Natural killer cell (primary cell): ENCODE data around the gene ARHGAP11A. TPM values are rescaled to one million over a fixed set of nuclear protein-coding genes. Genes with fewer than 3 reads are reported as not detected.

Experiments
- ATAC-seq, 3 donors: fragments of 150-1000 bp in 2 of 3; fragments of 200-7000 bp in 1 of 3; cut with Tn5 transposase; 1 replicate in 1 of 3; 2 replicates in 2 of 3; pipeline ENCODE4 v1.10.0; 2021; ENCODE audit warnings: mild to moderate bottlenecking in 2 of 3, moderate library complexity in 2 of 3
- DNase-seq, 2 donors: peaks; one replicate each; pipeline versions ENCODE4 v3.0.0 to v3.0.0-alpha.2; 2013 to 2021; ENCODE audit warnings: mixed read lengths in 1 of 2
- H3K27ac ChIP-seq: one replicate; pipeline ENCODE4 v1.5.1; 2013; ENCODE audit warnings: mild to moderate bottlenecking, low read length
- H3K27me3 ChIP-seq: one replicate; pipeline ENCODE4 v1.6.1; 2013; ENCODE audit warnings: low read length; ENCODE audit not compliant: control insufficient read depth, insufficient read depth
- H3K36me3 ChIP-seq: one replicate; pipeline ENCODE4 v1.6.1; 2013; ENCODE audit warnings: low read length; ENCODE audit not compliant: control insufficient read depth, insufficient read depth
- H3K4me1 ChIP-seq: one replicate; pipeline ENCODE4 v1.6.1; 2013; ENCODE audit warnings: low read length; ENCODE audit not compliant: control insufficient read depth, insufficient read depth
- H3K4me3 ChIP-seq: one replicate; pipeline ENCODE4 v1.5.1; 2013; ENCODE audit warnings: low read length
- H3K9me3 ChIP-seq: one replicate; pipeline ENCODE4 v1.6.1; 2013; ENCODE audit warnings: low read length; ENCODE audit not compliant: control insufficient read depth, insufficient read depth
- H3K27ac Mint-ChIP-seq, 2 donors: one replicate each; pipeline ENCODE4 v1.8.0; 2022; ENCODE audit warnings: mild to moderate bottlenecking in 2 of 2, mixed read lengths in 2 of 2, moderate library complexity in 1 of 2
- H3K27me3 Mint-ChIP-seq, 2 donors: one replicate each; pipeline ENCODE4 v1.8.0; 2022; ENCODE audit warnings: low read depth in 2 of 2, mixed read lengths in 2 of 2
- H3K36me3 Mint-ChIP-seq: one replicate; pipeline ENCODE4 v1.8.0; 2022; ENCODE audit warnings: mixed read lengths
- H3K4me1 Mint-ChIP-seq, 2 donors: one replicate each; pipeline ENCODE4 v1.8.0; 2022; ENCODE audit warnings: mixed read lengths in 2 of 2
- H3K4me3 Mint-ChIP-seq: one replicate; pipeline ENCODE4 v1.8.0; 2022; ENCODE audit warnings: mild to moderate bottlenecking, moderate library complexity, mixed read lengths
- H3K9me3 Mint-ChIP-seq, 2 donors: one replicate each; pipeline ENCODE4 v1.8.0; 2022; ENCODE audit warnings: mixed read lengths in 2 of 2
- WGBS: methylation state at CpG from one replicate; pipeline ENCODE4 v1.1.7; 2013; ENCODE audit warnings: missing lambda C conversion rate; ENCODE audit not compliant: insufficient coverage; 5-methylcytosine and 5-hydroxymethylcytosine counted together
- intact Hi-C: fragments of 100-400 bp; cut with micrococcal nuclease; formaldehyde crosslinking; loops from one replicate; pipeline ENCODE4 v1.14.2; 2022
- total RNA-seq, 4 donors: library from RNA; stranded (reverse); fragments of 120-200 nt in 1 of 4; gene quantifications; one replicate each; pipeline versions ENCODE4 v1.2.3 to v1.2.4, GENCODE V29; 2013 to 2022
- TF ChIP-seq, protein P1 (sequence below): fragments of 200-600 bp; IDR thresholded peaks from one replicate; pipeline ENCODE4 v1.8.0; 2022; ENCODE audit warnings: antibody characterized with exemption

Gene ARHGAP11A
- total RNA-seq, 3 donors from 2014 or later (not counting 1 experiment from before 2014, with no cell fraction given), result 1.4 to 8.1 (median 5.6) TPM

DNA sequence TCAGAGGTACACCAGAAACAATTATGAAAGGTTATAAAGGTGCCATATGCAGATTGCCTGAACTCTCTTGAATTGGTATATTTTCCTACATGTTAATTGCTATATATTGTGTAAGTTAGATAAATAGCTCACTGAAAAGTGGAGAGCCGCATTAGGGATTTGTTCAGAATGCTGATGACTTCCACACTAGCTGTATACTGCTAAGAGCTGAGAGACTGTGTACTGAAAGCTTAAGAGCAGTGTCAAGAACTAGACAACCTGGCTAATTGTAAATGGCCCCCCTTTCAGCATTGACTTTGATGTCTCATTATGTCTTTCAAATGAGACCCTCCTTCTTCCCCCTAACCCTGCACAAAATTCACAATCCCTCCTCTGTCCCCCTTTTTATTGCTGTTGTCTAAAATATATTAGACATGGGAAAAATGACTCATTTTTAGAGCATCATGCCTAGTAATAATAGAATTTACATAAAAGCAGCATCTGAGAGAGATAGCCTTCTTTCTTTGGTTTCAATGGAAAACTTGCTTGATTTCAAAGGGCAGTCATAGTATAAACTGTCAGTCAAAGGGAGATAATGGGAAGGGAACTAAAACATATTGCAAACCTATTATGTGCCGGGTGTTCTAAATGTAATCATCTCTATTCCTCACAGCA is 67.8 kb downstream of the ARHGAP11A start:
- H3K36me3 ChIP-seq, result no peaks in the 10 kb centered on the region
- no peaks in the 10 kb centered on the region for H3K4me1 Mint-ChIP-seq
- H3K27me3 Mint-ChIP-seq, result peaks cover 0 to 2% of the 10 kb centered on the region in 2 donors
- WGBS, result 100% methylated on average over 1 of the region's 2 CpGs
- DNase-seq (no peak), ATAC-seq (no peak)
- H3K9me3 ChIP-seq, result no peaks in the 10 kb centered on the region
- no peak overlapping the region for H3K4me3 ChIP-seq
- no peaks in the 10 kb centered on the region for H3K9me3 Mint-ChIP-seq
- H3K4me3 Mint-ChIP-seq, result no peak overlapping the region
- no peaks in the 10 kb centered on the region for H3K36me3 Mint-ChIP-seq
- H3K4me1 ChIP-seq, result no peaks in the 10 kb centered on the region
- H3K27ac ChIP-seq, result no peak overlapping the region
- TF ChIP-seq, protein P1, sequence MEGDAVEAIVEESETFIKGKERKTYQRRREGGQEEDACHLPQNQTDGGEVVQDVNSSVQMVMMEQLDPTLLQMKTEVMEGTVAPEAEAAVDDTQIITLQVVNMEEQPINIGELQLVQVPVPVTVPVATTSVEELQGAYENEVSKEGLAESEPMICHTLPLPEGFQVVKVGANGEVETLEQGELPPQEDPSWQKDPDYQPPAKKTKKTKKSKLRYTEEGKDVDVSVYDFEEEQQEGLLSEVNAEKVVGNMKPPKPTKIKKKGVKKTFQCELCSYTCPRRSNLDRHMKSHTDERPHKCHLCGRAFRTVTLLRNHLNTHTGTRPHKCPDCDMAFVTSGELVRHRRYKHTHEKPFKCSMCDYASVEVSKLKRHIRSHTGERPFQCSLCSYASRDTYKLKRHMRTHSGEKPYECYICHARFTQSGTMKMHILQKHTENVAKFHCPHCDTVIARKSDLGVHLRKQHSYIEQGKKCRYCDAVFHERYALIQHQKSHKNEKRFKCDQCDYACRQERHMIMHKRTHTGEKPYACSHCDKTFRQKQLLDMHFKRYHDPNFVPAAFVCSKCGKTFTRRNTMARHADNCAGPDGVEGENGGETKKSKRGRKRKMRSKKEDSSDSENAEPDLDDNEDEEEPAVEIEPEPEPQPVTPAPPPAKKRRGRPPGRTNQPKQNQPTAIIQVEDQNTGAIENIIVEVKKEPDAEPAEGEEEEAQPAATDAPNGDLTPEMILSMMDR, result no peak
- H3K27ac Mint-ChIP-seq, result no peak overlapping the region
- intact Hi-C loops, result no loop called here
- no peaks in the 10 kb centered on the region for H3K27me3 ChIP-seq

DNA sequence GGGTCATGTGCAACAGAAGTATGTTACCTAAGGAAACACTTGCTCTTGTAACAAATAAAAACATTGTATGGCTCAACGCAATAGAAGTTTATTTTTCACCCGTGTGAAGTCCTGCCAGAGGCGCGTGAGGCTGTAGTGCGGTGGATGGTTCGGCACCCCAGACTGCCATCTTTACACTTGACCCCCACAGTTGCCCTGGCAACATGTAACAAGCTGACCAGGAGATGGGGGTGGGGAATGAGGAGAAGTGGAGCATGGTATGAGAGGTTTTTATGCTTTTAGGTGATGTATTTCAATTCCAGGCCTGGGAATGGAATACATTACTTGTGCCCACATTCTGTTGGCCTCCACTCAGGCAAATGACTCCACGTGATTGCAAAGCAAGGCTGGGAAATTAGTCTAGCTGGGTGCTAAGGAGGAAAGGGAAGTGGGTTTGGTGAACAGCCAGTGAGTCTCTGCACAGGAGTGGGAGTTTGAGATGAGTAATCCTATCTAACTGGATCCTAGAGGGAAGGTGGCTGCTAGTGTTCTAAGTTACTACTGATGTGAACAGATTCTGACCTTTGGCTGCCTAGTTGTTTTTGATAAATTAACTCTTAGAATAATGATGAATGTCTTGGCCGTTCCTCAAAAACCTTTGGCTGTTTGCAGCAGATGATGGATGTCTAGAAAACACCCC is 68.7 kb downstream of the ARHGAP11A start:
- Mint-ChIP-seq H3K9me3 (no peaks in the 10 kb centered on the region), H3K4me3 (no peak overlapping the region), H3K36me3 (no peaks in the 10 kb centered on the region), H3K27ac (no peak overlapping the region), H3K27me3 (peaks cover 0 to 2% of the 10 kb centered on the region in 2 donors), H3K4me1 (no peaks in the 10 kb centered on the region)
- Histone ChIP-seq H3K27ac (no peak overlapping the region), H3K4me1 (no peaks in the 10 kb centered on the region), H3K9me3 (no peaks in the 10 kb centered on the region), H3K27me3 (no peaks in the 10 kb centered on the region), H3K4me3 (no peak overlapping the region), H3K36me3 (no peaks in the 10 kb centered on the region)
- ATAC-seq, result no peak
- WGBS, result 71% methylated on average over 7 of the region's 8 CpGs
- TF ChIP-seq, protein P1, result no peak
- intact Hi-C loops, result no loop called here
- no peak for DNase-seq

DNA sequence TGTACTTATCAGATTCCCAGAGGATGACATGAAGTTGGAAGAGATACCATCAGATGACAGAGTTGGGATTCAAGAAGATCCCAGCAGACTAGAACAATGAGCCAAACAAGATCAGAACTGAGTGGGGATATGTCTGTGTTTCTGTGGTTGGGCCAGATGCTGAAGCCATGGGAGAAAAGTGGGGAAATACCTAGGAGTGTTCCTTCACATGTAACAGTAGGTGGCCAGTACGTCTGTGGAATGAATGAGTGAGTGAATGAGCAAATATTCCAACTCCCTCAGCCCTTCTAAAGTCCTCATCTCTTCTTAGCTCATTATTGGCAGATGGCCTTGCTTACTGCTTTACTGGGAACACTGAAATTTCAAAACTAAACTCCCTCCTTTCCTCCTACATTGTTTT is 70.3 kb downstream of the ARHGAP11A start:
- Mint-ChIP-seq H3K9me3 (no peaks in the 10 kb centered on the region), H3K27me3 (peaks cover 0 to 5% of the 10 kb centered on the region in 2 donors), H3K4me1 (no peaks in the 10 kb centered on the region), H3K27ac (no peak overlapping the region), H3K4me3 (no peak overlapping the region), H3K36me3 (no peaks in the 10 kb centered on the region)
- TF ChIP-seq, protein P1, result no peak
- Histone ChIP-seq H3K27ac (no peak overlapping the region), H3K4me3 (no peak overlapping the region), H3K36me3 (no peaks in the 10 kb centered on the region), H3K4me1 (no peaks in the 10 kb centered on the region), H3K9me3 (no peaks in the 10 kb centered on the region), H3K27me3 (no peaks in the 10 kb centered on the region)
- DNase-seq (no peak), ATAC-seq (no peak)
- 80% methylated on average over 1 of the region's 1 CpG for WGBS
- intact Hi-C loops, result no loop called here
